Activated CD4-positive, alpha-beta T cell treated with anti-CD3 and anti-CD28 coated beads, Interleukin-2, amount 50 U/mL, for 48 hours (primary cell): ENCODE results near the gene GALNT17.
"Not testable (repeated sequence)": the region's sequence is repeated elsewhere in the genome, so short reads cannot be mapped to it uniquely, and the experiment has no call there.

Source experiments
- DNase-seq, 2 experiments: peaks; one replicate each; pipeline ENCODE4 v3.0.0-alpha.2; 2020

Gene GALNT17

GRCh38 chr7:71707041-71707440 lies 575.1 kb downstream of the GALNT17 start:
- DNase-seq = no peak

- no peak for DNase-seq
These were observed 576.8 kb downstream of the GALNT17 start for GRCh38 chr7:71708710-71709109.

GRCh38 chr7:71710442-71710841 lies 578.5 kb downstream of the GALNT17 start:
- DNase-seq = no peak

DNA sequence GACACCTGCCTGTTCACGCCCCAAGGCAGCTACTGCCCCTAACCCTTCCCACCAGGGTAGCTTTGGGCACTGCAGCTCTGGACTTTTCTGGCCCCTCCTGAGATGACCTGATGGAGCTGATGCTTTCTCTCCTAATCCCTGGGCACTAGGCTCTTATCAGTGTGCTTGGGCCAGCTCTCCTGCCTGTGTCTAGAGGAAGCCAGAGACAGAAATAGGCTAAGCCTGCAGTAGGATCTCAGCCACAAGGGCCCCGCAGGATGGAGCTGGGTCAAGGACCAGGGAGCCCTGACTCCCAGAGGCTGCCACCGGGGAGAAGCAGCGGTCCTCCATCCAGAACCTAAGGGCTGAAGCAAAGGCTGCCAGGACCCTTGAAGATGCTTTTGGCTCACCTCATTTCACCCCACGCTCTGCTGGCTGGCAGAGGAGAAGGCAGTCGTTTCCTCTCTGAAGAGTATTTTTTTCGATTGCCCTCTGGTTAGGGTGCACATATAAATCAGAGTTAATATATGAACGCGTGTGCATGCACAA lies 580.8 kb downstream of the GALNT17 start:
- no peak for DNase-seq

DNA sequence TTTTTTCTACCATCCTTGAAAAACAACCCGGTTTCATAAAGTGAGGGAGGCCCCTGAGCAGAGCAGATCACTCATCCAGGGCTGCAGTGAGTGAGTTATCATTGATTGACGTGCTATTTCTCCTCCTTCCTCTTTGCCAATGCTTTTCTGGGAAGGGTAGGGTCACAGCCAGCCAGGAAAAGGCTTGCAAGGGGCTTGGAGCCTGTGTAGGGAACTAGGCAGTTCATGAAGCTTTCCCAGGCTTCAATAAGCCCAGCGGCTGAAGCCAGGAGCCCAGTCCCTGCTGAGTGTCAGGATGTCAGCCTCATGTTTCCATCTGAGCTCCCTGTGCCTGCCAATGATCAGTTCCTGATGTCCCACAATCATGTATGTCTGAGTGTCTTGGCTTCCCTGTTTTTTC lies 584.7 kb downstream of the GALNT17 start:
- no peak for DNase-seq

DNA sequence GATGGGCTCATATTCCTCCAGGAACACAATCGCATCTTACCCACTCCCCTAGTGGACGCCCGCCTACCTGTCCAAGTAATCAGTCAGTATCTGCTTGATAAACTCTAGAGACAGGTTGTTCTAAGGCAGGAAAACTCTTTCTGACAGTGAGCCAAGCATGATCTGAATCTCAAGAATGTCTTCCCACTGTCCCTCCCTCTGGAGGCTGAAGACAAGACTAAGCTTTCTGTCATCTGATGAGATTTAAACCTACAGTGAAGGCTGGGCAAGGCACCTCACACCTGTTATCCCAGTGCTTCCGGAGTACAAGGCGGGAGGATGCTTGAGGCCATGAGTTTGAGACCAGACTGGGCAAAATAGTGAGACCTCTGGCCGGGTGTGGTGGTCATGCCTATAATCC lies 586.6 kb downstream of the GALNT17 start:
- DNase-seq = no peak

DNA sequence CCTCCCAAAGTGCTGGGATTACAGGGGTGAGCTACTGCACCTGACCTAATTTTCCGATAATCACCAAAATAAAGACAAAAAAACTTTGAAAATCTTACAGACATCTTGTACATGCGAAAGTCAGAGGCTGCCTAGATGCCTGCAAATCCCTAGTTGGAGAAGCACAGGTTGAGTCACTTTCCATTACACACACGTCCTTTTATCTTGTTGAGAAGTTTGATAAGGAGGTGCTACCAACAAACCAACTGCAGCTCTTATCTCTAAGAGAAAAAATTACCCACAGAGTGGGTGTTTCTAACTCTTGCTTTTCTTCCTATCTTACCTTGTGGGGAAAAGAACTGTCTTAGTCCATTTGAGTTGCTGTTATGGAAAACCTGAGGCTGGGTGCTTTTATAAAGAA lies 589.8 kb downstream of the GALNT17 start:
- DNase-seq = no peak

- DNase-seq = no peak
These were observed 591.9 kb downstream of the GALNT17 start for GRCh38 chr7:71723859-71724258.

- no peak for DNase-seq
These were observed 595.4 kb downstream of the GALNT17 start for GRCh38 chr7:71727347-71727746.

GRCh38 chr7:71731740-71732139 lies 599.8 kb downstream of the GALNT17 start:
- no peak for DNase-seq

DNA sequence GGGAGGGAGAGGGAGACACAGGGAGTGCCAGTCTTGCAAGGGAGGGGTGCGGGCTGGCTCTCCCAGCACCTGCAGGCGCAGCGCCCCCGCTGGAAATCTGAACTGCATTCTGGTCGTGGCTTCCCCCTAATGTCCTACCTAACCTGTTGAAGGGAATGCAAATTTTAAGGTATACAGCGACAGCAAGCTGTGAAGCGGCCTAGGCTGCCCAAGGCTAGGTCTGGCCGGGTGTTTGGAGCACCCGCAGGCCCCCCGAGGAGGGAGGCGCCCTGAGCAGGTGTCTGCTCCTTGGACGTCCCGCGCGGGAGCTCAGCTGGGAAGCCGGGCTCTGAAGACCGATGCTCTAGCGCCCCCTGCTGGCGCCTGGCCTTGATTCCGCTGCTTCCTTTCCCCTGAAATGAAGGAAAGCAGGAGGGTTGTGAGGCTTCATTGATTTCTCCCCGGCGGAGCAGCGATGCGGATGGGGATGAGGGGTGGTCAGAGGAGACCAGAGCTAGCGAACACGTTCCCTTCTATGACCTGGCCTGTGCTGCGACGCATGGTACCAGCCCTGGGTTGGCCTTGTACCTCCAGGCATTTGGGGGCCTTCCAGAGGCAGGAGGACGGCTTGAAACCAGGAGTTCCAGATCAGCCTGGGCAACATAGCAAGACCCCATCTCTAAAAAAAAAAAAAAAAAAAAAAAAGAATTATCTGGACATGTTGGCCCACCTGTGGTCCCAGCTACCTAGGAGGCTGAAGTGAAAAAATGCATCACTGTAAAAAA lies 601.3 kb downstream of the GALNT17 start:
- peak; percentile 73 to 79 for DNase-seq

DNA sequence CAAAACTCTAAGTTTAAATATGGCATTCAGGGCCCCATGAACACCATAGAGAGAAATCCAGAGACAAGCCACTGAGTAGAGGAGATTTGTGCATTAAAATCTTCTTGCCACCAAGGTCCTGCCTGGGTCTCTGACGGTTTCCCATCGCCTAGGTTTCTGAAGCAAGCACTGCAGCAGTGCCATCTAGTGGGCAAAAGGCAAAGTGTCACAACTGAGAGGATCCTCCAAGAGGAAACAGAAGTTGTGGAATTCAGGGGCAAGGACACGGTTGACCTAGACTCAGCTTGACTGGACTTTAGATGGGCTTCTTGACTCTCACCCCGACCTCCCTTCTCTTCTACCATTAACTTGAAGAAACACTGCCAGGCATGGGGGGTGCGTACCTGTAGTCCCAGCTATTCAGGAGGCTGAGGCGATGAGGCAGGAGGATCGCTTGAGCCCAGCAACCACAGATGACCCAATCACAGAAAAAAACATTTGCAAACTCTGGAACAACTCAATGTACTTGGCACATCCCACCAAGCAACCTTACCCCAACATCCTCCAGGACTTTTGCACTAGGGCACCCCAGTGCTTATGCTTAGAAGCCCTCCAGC lies 604.1 kb downstream of the GALNT17 start:
- DNase-seq = peak; percentile 55 to 64

DNA sequence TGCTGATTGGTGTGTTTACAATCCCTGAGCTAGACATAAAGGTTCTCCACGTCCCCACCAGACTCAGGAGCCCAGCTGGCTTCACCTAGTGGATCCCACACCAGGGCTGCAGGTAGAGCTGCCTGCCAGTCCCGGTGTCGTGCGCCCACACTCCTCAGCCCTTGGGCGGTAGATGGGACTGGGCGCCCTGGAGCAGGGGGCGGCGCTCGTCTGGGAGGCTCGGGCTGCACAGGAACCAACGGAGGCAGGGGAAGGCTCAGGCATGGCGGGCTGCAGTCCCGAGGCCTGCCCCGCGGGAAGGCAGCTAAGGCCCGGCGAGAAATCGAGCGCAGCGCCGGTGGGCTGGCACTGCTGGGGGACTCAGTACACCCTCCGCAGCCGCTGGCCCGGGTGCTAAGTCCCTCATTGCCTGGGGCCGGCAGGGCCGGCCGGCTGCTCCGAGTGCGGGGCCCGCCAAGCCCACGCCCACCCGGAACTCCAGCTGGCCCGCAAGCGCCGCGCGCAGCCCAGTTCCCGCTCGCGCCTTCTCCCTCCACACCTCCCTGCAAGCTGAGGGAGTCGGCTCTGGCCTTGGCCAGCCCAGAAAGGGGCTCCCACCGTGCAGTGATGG lies 606.1 kb downstream of the GALNT17 start:
- DNase-seq = not testable (repeated sequence)

DNA sequence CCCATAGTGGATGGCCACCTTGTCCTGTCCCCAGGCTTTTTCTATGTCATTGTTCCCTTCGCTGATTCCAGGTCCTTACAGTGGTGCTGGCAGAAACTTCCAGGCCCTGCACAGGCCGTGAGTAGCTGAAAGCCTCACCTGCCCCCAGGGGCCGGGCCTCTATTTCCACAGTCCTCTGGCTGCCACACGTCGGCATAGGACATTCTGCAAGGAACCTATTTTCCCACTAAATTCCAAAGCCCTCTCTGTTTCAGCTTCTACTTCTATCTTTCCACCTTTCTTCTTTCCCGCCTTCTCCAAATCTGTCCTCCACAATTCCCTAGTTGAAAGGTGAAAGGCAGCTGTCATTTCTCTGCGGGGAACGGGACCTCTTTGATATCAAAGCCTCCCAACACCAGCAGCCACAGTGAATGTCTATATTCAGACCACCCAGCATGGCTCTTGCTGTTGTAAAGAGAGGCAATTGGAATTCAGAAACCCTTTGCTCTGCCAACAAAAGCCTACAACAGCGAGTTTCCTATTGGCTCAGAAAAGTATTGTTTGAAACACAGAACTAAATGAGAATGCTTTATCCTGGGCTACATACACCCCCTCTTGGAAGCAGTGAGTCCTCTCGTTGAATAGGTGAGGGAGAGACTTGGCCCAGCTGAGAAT lies 607.7 kb downstream of the GALNT17 start:
- DNase-seq = no peak

- DNase-seq = no peak
These were observed 608.2 kb downstream of the GALNT17 start for GRCh38 chr7:71740174-71740560.

DNA sequence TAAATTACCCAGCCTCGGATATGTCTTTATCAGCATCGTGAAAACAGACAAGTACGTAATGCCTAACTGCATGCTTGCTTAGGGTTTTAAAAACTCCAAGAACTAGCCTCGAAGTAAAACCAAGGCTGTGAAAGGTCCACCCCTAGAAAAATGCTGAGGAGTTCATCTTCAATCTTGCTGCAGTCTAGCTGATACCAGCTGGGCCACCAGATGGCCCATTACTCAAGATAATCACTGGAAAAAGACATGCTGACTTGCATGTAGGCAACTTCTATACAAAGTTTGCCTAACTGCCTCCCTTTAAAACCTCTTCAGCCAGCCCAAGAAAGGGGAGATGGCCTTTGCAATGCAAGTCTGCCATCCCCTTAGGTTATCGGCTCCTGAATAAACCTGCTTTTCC lies 614.1 kb downstream of the GALNT17 start:
- DNase-seq = no peak

GRCh38 chr7:71750290-71750689 lies 618.3 kb downstream of the GALNT17 start:
- DNase-seq = no peak

DNA sequence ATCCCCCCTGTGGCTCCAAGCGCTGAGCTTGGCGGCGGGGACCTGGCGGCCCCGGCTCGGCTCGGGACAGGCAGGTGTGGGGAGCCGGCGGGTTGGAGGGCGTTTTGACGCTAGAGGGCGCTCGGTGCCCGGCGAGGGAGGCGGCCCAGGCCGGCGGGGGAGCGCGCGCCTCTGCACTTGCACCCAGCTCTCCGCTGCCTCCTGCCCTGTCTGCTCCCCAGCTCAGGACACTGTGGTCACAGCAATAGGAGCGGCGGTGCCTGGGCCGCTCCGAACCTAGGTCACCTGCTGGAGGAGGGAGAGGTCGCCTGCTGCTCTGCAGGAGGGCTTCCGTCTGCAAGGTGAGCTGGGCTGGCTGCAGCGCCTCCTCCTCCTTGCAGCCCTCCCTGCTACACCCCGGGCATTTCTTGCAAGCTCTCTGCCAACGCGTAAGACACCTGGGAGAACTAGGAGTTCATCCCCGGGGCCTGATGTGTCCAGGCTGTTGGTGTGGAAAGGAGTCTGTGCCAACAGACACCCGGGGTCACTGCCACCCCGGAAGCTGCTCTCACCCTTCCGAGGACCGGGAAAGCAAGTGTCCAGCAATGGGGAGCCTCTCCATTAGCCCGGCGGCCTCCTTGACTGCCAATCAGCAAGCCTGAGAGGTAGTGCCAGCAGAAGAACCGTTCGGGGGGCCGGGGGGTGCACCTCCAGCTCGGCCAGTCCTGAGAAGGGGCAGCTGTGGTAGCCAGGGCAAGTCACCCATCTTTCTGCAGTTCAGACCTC lies 620.4 kb downstream of the GALNT17 start:
- peak; percentile 54 to 56 for DNase-seq

DNA sequence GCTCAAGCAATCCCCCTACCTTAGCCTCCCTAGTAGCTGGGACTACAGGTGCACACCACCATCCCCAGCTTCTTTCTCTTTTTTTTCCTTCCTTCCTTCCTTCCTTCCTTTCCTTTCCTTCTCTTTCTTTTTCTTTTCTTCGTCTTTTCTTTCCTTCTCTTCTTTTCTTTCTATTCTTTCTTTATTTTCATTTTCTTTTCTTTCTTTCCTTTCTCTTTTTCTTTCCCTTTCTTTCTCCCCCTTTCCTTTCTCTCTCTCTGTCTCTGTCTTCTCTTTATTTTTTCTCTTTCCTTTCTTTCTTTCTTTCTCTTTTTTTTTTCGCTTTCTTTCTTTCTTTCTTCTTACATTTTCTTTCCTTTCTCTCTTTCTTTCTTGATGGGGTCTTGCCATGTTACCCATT lies 621.3 kb downstream of the GALNT17 start:
- no peak for DNase-seq

GRCh38 chr7:71753956-71754664 lies 622.2 kb downstream of the GALNT17 start:
- DNase-seq = no peak

- DNase-seq = no peak
These were observed 622.9 kb downstream of the GALNT17 start for GRCh38 chr7:71754828-71755227.

GRCh38 chr7:71761336-71761735 lies 629.4 kb downstream of the GALNT17 start:
- no peak for DNase-seq
